HG03354 (cell line): ENCODE results near the gene SIAE.

ENCODE experiments used
- ATAC-seq: cut with Tn5 transposase; IDR thresholded peaks from one replicate; pipeline ENCODE4 v1.9.1; 2021; ENCODE audit warnings: mild to moderate bottlenecking; ENCODE audit not compliant: unreplicated experiment, poor library complexity, severe bottlenecking

Gene SIAE, protein sequence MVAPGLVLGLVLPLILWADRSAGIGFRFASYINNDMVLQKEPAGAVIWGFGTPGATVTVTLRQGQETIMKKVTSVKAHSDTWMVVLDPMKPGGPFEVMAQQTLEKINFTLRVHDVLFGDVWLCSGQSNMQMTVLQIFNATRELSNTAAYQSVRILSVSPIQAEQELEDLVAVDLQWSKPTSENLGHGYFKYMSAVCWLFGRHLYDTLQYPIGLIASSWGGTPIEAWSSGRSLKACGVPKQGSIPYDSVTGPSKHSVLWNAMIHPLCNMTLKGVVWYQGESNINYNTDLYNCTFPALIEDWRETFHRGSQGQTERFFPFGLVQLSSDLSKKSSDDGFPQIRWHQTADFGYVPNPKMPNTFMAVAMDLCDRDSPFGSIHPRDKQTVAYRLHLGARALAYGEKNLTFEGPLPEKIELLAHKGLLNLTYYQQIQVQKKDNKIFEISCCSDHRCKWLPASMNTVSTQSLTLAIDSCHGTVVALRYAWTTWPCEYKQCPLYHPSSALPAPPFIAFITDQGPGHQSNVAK

DNA sequence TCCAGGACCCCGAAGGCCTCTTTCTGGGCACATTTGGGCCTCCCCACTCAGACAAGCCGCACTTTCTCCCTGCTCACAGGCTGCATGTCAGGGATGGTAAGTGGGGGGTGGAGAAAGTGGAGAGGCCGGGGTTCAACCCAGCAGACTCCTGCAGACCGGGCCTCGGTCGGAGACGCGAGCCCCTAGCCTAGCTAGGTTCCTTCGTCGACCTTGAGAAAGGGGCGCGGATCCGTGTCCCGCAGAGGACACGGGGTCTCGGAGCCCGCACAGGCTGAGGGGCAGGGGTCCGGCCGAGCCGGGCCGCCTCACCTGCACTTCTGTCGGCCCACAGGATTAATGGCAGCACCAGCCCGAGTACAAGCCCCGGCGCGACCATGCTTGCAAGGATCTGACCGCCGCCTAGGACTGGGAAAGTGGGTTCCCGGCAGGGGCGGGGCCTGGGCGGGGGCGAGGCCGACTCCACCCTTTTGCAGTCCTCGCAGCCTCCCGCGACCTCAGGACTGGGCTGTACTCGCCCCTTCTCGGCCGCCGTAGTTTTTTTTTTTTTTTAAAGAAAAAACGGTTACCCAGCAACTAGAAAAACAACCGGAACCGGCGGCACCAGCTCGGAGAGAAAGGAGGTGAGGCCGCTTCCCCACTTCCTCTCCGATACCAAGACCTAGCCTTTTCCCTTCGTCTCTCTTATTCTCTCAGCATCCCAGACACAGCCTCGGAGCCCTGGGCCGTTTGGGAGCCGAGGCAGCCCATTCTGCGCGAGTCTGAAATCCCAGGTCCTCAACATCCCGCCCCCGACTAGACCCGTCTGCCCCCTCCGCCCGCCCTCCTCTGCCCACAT, at the start of gene SIAE, which contains the start of gene SPA17:
TSS of gene SIAE (minus strand) at position 407 of the 835 bp plus-strand sequence. CDS start at position 376, 31 bp downstream.
TSS of gene SPA17 (plus strand) at position 572 of the 835 bp plus-strand sequence. CDS start 1,361 bp downstream, outside the sequence.
- peak; percentile 82 for ATAC-seq

DNA sequence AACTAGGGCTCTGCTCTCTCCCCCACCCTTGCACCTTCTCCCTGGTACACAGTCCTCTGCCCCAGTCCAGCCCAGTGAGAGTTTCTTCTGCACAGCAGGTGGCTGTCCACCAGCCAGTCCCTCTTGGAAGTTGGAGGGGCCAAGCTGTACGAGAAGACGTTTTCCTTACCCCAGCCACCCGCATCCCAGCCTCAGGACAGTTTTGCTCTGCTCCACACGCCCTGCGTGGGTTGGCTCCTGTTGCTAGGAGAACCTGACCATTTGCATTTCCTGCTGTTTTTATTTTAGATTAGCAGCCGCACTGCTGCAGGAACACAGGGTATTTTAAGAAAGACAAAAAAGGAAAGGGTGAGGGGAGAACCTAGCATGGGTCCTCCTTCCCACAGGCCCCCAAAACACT, 48.6 kb upstream of the SIAE start:
- no peak for ATAC-seq

DNA sequence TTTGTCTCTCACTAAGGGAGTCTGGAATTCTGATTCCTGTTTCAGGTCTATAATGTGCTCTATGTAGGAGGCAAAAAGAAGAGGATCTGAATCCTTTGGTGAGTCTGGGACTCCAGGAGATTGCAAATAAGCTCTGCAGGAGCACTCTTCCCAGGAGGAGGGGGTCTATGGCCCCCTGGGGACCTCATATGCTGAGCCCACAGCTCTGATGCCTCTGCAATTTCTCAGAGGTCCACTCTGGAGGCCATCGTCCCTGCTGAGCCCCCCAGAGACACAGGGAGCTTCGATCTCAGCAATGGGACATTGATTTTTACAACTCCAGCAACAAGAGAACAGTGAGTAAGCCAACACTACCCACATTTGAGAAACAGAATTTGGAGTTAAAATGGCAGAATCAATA, 46.0 kb upstream of the SIAE start:
- ATAC-seq: no peak

DNA sequence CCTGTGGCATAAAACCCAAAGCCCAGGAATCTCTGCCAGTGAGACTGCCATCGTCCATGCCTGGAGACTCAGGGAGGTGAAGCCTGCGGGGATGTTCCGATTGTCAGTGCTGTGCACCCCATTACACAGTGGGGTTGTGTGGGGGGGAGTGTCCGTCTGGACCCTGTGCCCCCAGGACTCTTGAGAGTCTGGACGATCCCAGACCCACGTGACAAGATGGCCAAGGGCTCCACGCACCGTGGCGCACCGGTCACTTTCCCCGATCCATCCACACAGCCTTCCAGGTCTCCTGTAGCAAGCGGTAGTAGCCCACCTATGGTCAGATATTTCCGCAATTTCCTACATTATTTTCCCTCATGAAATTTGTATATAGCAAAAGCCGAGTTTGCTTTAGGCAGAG, 45.3 kb upstream of the SIAE start:
- no peak for ATAC-seq

DNA sequence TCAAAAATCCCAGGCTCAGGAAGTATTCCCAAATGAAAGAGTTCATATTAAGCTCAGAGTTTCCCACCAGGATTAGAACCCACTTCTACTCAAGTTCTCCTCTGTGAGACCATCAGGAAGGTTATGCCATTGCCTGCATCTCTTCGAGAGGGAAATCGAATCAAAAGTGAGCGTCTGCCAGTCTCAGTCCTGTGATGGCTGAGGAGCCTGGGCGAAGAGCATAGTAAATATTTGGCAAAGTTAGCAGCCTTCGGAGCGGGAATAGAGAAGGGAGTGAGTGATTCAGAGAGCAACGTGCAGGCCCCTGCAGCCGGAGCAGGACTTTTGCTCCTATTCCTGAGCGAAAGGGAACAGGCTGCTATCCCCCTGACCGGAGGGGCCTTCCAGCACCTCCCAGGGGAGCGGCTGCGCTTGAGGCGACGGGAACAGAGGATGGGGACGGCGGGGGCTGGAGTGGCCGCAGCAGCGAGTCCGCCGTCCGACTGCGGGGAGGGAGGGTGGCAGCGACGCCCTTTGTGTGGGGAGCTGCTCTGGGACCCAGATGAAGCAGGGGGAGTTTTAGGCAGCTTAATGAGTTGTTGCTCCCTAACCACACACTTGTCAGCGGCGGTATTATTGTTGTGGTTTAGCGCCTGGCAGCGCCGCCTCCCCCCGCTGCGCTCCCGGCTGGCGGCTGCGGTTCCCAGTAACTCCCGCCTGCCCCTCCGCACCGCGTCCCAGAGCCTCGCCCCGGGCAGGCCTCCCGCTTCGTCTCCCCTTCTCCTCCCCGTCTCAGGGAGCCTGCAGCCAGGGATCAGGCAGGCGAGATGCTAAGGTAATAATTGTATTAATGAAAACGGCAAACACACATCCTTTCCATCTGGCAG, 44.5 kb upstream of the SIAE start:
- peak; percentile 55 for ATAC-seq

DNA sequence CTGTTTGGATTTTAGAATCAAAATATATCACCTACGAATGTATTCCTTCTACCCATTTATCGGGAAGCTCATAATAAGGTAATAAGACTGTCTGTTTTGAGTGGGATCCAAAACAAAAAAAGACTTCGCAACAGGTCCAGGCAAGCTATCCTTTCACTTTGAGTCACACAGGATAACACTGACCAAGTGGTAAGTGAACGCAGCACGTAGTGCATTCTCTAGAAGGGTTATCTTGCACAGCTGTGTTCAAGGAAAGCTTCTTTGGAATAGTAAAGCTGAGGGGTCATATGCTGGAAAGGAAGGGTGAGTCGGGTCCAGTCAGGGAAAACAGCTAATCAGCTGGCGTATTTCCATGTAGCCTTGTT, 43.9 kb upstream of the SIAE start:
- ATAC-seq: peak; percentile 63

DNA sequence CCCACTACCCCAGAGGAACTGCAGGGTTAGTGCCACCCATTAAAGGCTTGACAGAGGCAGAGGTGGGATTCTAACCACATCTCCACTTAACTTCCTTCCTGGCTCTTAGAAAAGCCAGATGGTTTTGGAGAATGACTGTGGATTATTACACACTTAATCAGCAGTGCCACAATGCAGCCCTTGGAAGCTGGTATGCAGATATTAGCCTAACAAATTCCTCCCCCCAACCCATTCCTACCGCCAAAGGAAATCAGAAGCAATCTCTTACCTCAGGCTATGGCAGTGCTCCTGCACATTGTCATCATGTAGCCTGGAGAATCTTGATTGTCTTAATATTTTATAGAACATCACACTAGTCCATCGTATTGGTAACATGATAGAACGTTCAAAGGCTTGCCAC, 43.1 kb upstream of the SIAE start:
- no peak for ATAC-seq

DNA sequence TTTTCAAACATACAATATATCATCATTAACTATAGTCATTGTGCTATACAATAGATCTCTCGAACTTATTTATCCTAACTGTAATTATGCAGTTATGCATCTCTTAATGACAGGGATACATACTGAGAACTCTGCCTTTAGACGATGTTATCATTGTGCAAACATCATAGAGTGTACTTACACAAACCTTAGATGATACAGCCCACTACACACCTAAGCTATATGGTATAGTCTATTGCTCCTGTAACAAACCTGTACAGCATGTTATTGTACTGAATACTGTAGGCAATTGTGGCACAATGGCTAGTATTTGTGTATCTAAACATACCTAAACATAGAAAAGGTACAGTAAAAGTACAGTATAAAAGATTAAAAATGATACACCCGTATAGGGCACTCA, 38.9 kb upstream of the SIAE start:
- ATAC-seq: no peak

DNA sequence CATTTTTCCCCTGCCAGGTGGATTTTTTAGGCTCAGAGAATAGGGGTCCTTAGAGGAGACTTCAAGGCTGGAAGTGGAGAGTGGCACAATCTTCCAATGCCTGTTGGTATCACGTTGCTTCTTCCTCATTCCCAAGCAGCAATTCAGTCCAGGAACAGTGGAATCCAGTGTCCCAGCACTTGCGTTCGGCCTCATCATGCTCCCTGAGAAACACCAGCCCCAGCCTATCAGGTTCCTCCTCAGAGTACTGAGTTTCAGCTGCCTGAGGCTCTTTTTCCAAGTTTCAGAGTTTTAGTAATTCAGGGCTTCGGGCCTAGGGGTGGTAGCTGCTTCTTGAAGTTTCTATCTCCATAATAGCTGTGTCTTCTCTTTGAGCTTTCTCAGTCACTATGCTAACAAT, 34.3 kb upstream of the SIAE start:
- no peak for ATAC-seq

DNA sequence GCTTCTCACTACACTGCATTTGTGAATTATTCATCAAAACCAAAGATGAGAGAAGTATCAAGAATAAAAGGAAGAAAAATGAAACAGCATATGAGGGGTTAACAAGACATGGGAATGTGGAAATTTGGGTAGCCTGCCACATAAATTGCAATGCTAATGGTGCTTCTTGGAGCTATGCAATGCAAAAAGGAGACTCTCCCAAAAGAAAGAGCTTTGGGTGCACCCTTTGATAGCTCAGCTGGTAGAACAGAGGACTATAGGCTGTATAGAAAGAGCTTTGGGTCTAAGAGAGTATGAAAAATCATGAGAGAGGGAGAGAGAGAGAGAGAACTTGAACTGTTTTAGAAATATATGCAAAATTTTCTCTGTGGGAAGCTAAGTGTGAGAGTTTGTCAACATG, 26.5 kb upstream of the SIAE start:
- no peak for ATAC-seq

DNA sequence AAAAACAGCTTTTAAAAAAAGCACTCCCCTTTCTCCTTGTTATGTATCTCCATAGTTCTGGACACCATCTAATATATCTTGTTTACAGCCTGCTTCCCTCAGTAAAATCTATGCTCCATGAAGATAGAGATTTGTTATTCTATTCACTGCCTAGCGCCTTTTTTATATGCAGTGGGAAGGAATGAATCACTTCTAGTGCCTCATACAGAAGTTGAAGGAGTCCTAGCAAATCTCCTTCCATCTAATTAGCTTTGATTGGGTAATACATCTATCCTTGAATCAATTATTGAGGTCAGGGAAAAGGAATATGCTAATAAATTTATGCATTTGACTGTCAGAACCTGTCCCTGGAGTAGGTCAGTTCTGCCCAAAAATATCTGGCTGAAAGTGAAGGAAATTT, 26.0 kb upstream of the SIAE start:
- ATAC-seq: no peak

DNA sequence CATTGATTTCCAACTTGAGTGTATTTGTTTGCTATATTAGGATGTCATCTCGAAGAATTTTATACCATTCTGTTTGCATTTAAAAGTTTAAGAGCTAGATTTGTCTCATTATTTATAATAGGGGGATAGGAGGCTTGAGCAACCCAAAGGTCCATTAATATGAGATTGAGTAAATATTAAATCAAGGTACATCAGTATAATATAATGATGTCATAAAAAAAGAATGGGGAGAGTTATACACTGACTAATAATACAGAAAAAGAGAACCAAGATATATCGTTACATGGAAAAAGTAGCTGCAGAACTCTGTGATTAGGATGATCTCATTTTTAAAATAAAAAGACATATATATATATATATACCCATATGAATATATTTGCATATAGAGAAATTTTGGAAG, 19.6 kb upstream of the SIAE start:
- no peak for ATAC-seq

DNA sequence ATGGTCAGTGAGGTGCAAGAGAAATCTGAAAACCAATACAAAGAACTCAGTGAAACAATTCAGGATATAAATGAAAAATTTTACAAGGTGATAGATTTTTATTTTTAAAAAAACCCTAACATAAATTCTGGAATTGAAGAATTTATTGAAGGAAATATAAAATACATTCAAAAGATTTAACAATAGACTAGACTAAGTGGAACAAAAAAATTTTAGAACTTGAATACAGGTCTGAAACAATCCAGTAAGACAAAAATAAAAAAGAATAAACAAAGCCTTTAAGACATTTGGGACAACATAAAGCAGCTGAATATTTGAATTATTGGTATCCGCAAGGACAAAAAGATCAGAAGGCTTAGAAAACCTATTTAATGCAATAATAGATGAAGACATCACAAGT, 8.9 kb upstream of the SIAE start:
- ATAC-seq: no peak

DNA sequence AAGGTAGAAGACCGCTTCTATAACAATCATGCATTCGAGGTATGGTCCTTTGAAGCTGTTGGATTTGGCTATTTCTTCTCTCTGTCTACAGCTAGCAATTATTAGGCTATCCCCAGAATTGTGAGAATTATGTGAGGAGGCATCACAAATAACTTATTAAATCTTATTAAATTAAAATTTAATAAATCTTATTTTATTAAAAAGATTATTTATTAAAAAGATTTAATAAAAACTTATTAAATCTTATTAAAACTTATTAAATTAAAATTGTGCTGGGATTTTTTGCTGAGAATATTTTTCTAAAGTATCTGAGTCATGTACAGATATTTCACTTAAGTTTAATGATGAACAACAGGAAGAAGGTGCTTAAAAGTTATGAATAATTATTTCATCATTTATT, 7.9 kb upstream of the SIAE start:
- no peak for ATAC-seq

DNA sequence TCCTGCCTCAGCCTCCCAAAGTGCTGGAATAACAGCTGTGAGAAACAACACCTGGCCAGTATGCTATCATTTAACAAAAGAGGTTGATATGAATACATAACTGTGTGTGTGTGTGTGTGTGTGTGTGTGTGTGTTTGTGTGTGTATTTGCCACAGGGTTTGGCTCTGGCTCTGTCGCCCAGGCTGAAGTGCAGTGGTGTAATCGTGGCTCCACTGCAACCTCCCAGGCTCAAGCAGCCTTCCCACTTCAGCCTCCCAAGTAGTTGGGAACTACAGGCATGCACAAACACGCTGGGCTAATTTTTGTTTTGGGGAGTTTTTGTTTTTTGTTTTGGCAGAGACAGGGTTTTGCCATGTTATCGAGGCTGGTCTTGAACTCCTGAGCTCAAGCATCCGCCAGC, 4.9 kb upstream of the SIAE start:
- ATAC-seq: no peak

DNA sequence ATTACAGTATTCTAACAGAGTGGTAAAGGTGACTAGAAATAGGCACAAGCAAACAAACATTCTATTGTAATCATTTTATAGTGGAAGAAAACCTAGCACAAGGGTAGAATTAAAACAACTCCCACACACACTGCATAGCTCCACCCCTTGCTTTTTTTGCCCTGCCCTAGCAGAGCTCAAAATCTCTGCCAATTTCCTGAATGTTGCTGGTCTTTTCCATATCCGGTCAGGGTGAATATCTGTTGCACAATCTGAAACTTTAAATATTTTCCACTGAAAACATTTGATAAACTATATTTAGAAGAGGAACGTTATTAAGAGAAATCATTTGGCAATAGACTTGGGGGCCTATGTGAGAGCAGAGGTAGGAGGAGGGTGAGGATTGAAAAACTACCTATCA, 2.8 kb upstream of the SIAE start:
- ATAC-seq: no peak

DNA sequence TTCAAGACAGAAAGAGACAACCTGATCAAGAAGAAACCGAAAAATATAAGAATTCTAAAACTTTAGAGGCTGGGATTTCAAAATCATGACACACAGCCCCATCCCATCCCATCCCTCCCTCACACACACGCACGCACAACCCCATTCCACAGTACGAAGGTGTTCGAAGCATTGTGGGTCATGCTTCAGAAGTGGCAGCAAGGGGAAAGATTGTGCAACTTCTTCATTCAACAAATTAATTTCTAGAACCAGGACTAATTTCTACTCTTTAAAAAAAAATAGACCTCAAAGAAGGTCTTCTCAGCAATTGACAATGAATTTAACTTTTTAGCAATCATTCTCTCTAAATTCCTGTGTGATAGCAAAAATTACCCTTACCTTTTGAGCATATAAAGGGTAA, 1.0 kb upstream of the SIAE start:
- ATAC-seq: no peak

DNA sequence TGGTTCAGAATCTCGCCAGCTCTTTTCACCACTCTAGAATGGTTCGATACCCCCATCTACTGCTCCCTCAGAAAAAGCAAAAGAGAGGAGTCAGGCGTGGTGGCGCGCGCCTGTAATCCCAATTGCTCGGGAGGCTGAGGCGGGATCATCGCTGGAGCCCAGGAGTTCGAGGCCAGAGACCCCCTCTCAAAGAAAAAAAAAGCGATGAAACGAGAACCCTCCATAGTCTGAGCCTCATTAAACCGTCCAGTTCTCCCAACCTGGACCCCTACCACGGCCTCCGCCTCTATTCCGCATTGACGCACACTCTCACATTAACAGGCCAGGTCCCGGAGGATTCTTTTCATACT, 604 bp upstream of the SIAE start:
- no peak for ATAC-seq

DNA sequence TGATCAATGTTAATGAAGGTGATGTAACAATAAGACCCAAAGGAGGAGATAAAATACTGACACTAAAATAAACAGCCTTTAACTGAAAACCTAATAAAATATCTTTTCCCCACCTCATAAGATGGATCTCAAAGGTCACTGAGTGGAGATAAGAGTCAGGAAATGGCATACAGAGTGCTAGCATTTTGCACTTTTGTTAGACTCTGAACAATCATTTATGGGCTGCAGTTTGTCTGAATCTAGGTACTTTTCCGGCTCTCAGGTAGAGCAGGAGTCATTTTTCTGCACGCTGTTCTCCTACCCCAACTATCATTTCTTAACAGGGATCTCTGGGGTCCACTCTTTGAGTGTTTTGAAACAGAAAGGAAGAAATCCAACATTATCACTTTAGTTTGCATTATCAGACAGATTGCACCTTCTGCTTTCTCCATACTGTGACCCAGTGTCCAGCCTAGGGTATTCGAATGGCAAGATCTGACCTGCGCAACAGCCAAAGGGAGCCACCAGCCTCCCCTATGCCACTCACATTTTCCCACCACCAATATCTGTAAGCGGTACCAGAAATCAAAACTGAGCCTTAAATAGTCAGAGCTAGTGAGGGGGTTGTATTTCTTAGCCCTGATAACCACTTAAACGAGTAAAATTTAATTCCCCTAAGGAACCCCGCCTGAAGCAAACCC, 863 bp downstream of the SIAE start:
- no peak for ATAC-seq
